Medulla oblongata (tissue), 1 donor: ENCODE measurements around the gene NLE1.
"Not testable (repeated sequence)": the region's sequence is repeated elsewhere in the genome, so short reads cannot be mapped to it uniquely, and the experiment has no call there.

ENCODE experiments used
- DNase-seq: peaks from one replicate; pipeline ENCODE4 v3.0.0-alpha.2; 2015; ENCODE audit errors: extremely low spot score

The NLE1 gene

GRCh38 chr17:35141681-35142466 is at the start of gene NLE1:
Gene NLE1 (minus strand): TSS chr17:35142303. CDS start chr17:35142275, 28 bp downstream.
- peak; percentile 79 for DNase-seq

GRCh38 chr17:35191001-35191695 is 49.0 kb upstream of the NLE1 start:
- DNase-seq, result no peak

- peak; percentile 53 for DNase-seq
Observed at GRCh38 chr17:35189291-35189690, 47.2 kb upstream of the NLE1 start.

GRCh38 chr17:35188111-35188510 is 46.0 kb upstream of the NLE1 start:
- no peak for DNase-seq

GRCh38 chr17:35187481-35187880 is 45.4 kb upstream of the NLE1 start:
- DNase-seq, result no peak

- no peak for DNase-seq
Observed at GRCh38 chr17:35185849-35186248, 43.7 kb upstream of the NLE1 start.

GRCh38 chr17:35184274-35184673 is 42.2 kb upstream of the NLE1 start:
- no peak for DNase-seq

GRCh38 chr17:35183332-35183731 is 41.2 kb upstream of the NLE1 start:
- DNase-seq, result no peak

- not testable (repeated sequence) for DNase-seq
Observed at GRCh38 chr17:35179379-35179778, 37.3 kb upstream of the NLE1 start.

- no peak for DNase-seq
Observed at GRCh38 chr17:35176897-35177296, 34.8 kb upstream of the NLE1 start.

- DNase-seq, result no peak
Observed at GRCh38 chr17:35175638-35176415, 33.7 kb upstream of the NLE1 start.

GRCh38 chr17:35174835-35175334 is 32.8 kb upstream of the NLE1 start:
- no peak for DNase-seq

- DNase-seq, result not testable (repeated sequence)
Observed at GRCh38 chr17:35172321-35172720, 30.2 kb upstream of the NLE1 start.

GRCh38 chr17:35171834-35172233 is 29.7 kb upstream of the NLE1 start:
- DNase-seq, result no peak

- no peak for DNase-seq
Observed at GRCh38 chr17:35170968-35171771, 29.1 kb upstream of the NLE1 start.

GRCh38 chr17:35169835-35170363 is 27.8 kb upstream of the NLE1 start:
- no peak for DNase-seq

GRCh38 chr17:35167666-35168065 is 25.6 kb upstream of the NLE1 start:
- no peak for DNase-seq

GRCh38 chr17:35167046-35167445 is 24.9 kb upstream of the NLE1 start:
- DNase-seq, result no peak

GRCh38 chr17:35166526-35166925 is 24.4 kb upstream of the NLE1 start:
- DNase-seq, result no peak

GRCh38 chr17:35164716-35165115 is 22.6 kb upstream of the NLE1 start:
- DNase-seq, result no peak

GRCh38 chr17:35163886-35164285 is 21.8 kb upstream of the NLE1 start:
- DNase-seq, result no peak
